SH-SY5Y (cell line): ENCODE data around the gene TRIM36.

Experiments
- GATA2 ChIP-seq: IDR thresholded peaks from 2 replicates; pipeline ENCODE4 v1.6.1; 2011; ENCODE audit warnings: mild to moderate bottlenecking, low read depth, low read length
- GATA3 ChIP-seq: IDR thresholded peaks from 2 replicates; pipeline ENCODE4 v1.6.1; 2011; ENCODE audit warnings: low read depth, mild to moderate bottlenecking, low read length, moderate library complexity

Gene TRIM36

GRCh38 chr5:115124741-115125140 lies 45.0 kb downstream of the TRIM36 start:
- TF ChIP-seq GATA3 (no peak), GATA2 (no peak)

GRCh38 chr5:115116001-115116400 lies 53.7 kb downstream of the TRIM36 start:
- TF ChIP-seq GATA3: no peak
- TF ChIP-seq GATA2: no peak

GRCh38 chr5:115109840-115110239 lies 59.9 kb downstream of the TRIM36 start:
- TF ChIP-seq GATA2 (no peak), GATA3 (no peak)

GRCh38 chr5:115109356-115109755 lies 60.4 kb downstream of the TRIM36 start:
- TF ChIP-seq GATA3 (no peak), GATA2 (no peak)

- TF ChIP-seq GATA2: no peak
- no peak for TF ChIP-seq GATA3
These were observed 69.3 kb downstream of the TRIM36 start for GRCh38 chr5:115100319-115100955.

GRCh38 chr5:115098041-115098702 lies 71.5 kb downstream of the TRIM36 start:
- TF ChIP-seq GATA2: no peak
- TF ChIP-seq GATA3: no peak

- TF ChIP-seq GATA2 (no peak), GATA3 (no peak)
These were observed 72.5 kb downstream of the TRIM36 start for GRCh38 chr5:115097236-115097635.

- TF ChIP-seq GATA3: no peak
- TF ChIP-seq GATA2: no peak
These were observed 73.5 kb downstream of the TRIM36 start for GRCh38 chr5:115096034-115096769.

- no peak for TF ChIP-seq GATA3
- no peak for TF ChIP-seq GATA2
These were observed 81.8 kb downstream of the TRIM36 start for GRCh38 chr5:115087951-115088350.

- TF ChIP-seq GATA2 (no peak), GATA3 (no peak)
These were observed 83.2 kb downstream of the TRIM36 start for GRCh38 chr5:115086473-115086872.

- TF ChIP-seq GATA2 (no peak), GATA3 (no peak)
These were observed 85.4 kb downstream of the TRIM36 start for GRCh38 chr5:115084246-115084793.

- TF ChIP-seq GATA2: no peak
- no peak for TF ChIP-seq GATA3
These were observed 89.6 kb downstream of the TRIM36 start for GRCh38 chr5:115079924-115080623.
